HG03432 (cell line): ENCODE results near the gene ISG20.
"Not testable (repeated sequence)": the region's sequence is repeated elsewhere in the genome, so short reads cannot be mapped to it uniquely, and the experiment has no call there.

ENCODE experiments used
- ATAC-seq: cut with Tn5 transposase; IDR thresholded peaks from one replicate; pipeline ENCODE4 v1.9.1; 2021; ENCODE audit warnings: mild to moderate bottlenecking, moderate library complexity; ENCODE audit not compliant: unreplicated experiment

Gene ISG20

GRCh38 chr15:88618686-88619085, 20.1 kb upstream of the ISG20 start:
- no peak for ATAC-seq

GRCh38 chr15:88619796-88620195, 19.0 kb upstream of the ISG20 start:
- no peak for ATAC-seq

GRCh38 chr15:88620995-88621772, 17.6 kb upstream of the ISG20 start, which contains the start of gene AEN:
Gene AEN, plus strand, starts transcription at chr15:88621340. Its CDS starts 4,870 bp downstream, at chr15:88626210.
- peak; percentile 96 for ATAC-seq

- ATAC-seq, result peak; percentile 28
These were observed 16.8 kb upstream of the ISG20 start for GRCh38 chr15:88621789-88622604.

- ATAC-seq, result no peak
These were observed 16.2 kb upstream of the ISG20 start for GRCh38 chr15:88622605-88622975.

- no peak for ATAC-seq
These were observed 15.8 kb upstream of the ISG20 start for GRCh38 chr15:88623061-88623460.

GRCh38 chr15:88623632-88624031, 15.2 kb upstream of the ISG20 start:
- no peak for ATAC-seq

- peak; percentile 25 for ATAC-seq
These were observed 14.5 kb upstream of the ISG20 start for GRCh38 chr15:88624156-88624970.

GRCh38 chr15:88624971-88625490, 13.8 kb upstream of the ISG20 start:
- ATAC-seq, result no peak

- no peak for ATAC-seq
These were observed 12.7 kb upstream of the ISG20 start for GRCh38 chr15:88625943-88626741.

- ATAC-seq, result no peak
These were observed 11.4 kb upstream of the ISG20 start for GRCh38 chr15:88627463-88627862.

GRCh38 chr15:88628018-88628654, 10.7 kb upstream of the ISG20 start:
- no peak for ATAC-seq

GRCh38 chr15:88629071-88629470, 9.7 kb upstream of the ISG20 start:
- ATAC-seq, result no peak

GRCh38 chr15:88630141-88630721, 8.6 kb upstream of the ISG20 start:
- no peak for ATAC-seq

- ATAC-seq, result no peak
These were observed 7.9 kb upstream of the ISG20 start for GRCh38 chr15:88630798-88631463.

GRCh38 chr15:88631464-88632028, 7.3 kb upstream of the ISG20 start:
- no peak for ATAC-seq

GRCh38 chr15:88632797-88633196, 6.0 kb upstream of the ISG20 start:
- not testable (repeated sequence) for ATAC-seq

- ATAC-seq, result no peak
These were observed 4.4 kb upstream of the ISG20 start for GRCh38 chr15:88634449-88634848.
